Tibial nerve (tissue), 4 donors: ENCODE data around the gene CSNK1A1L.

Experiments used
- EP300 ChIP-seq, 2 donors: sonication (generic); formaldehyde crosslinking; IDR thresholded peaks; one replicate each; pipeline ENCODE4 v1.6.1; 2017; ENCODE audit warnings: antibody characterized with exemption in 2 of 2, mild to moderate bottlenecking in 1 of 2
- POLR2A ChIP-seq, 2 donors: fragments of 450-650 bp; IDR thresholded peaks; one replicate each; pipeline ENCODE4 v1.6.1; 2017; ENCODE audit warnings: antibody characterized with exemption in 2 of 2, mild to moderate bottlenecking in 2 of 2, moderate library complexity in 2 of 2
- TF ChIP-seq, protein P1 (sequence below), 5 experiments: fragments of 200-600 bp in 3 of 5; fragments of 450-650 bp in 2 of 5; sonication (generic) in 3 of 5; IDR thresholded peaks; one replicate each; pipeline ENCODE4 v1.5.1; 2016 to 2019; ENCODE audit warnings: antibody characterized with exemption in 5 of 5, mild to moderate bottlenecking in 3 of 5, moderate library complexity in 2 of 5

DNA sequence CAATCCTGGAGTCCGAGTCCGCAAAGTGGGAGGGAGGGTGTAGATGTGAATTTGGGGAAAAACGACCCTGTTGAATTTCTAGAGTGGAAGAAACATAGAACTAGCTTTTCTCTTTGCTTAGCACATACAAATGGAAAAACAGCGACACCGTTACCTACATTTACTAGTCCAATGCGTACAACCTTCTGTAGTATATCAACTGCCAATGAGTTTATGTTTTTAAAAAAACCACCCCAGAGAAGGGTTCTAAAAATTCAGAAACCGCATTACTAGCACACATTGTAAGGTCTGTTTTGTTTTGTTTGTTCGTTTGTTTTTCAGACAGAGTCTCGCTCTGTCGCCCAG is 45.6 kb downstream of the CSNK1A1L start:
- TF ChIP-seq, protein P1, sequence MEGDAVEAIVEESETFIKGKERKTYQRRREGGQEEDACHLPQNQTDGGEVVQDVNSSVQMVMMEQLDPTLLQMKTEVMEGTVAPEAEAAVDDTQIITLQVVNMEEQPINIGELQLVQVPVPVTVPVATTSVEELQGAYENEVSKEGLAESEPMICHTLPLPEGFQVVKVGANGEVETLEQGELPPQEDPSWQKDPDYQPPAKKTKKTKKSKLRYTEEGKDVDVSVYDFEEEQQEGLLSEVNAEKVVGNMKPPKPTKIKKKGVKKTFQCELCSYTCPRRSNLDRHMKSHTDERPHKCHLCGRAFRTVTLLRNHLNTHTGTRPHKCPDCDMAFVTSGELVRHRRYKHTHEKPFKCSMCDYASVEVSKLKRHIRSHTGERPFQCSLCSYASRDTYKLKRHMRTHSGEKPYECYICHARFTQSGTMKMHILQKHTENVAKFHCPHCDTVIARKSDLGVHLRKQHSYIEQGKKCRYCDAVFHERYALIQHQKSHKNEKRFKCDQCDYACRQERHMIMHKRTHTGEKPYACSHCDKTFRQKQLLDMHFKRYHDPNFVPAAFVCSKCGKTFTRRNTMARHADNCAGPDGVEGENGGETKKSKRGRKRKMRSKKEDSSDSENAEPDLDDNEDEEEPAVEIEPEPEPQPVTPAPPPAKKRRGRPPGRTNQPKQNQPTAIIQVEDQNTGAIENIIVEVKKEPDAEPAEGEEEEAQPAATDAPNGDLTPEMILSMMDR (IDR thresholded peaks at IDR 0.05), result no peak
- TF ChIP-seq POLR2A (IDR thresholded peaks at IDR 0.05) (no peak), EP300 (IDR thresholded peaks at IDR 0.05) (no peak)
